AG09309 (cell line): ENCODE measurements around the gene DNAH7.

Source experiments
- DNase-seq: peaks from one replicate; pipeline ENCODE4 v3.0.0-alpha.2; 2010; ENCODE audit warnings: low read depth
- H3K4me3 ChIP-seq: 2 replicates; pipeline ENCODE4 v1.5.1; 2011; ENCODE audit warnings: mild to moderate bottlenecking, low read depth, low read length, moderate library complexity; ENCODE audit not compliant: control insufficient read depth
- CTCF ChIP-seq: IDR thresholded peaks from 2 replicates; pipeline ENCODE4 v1.5.1; 2011; ENCODE audit warnings: mild to moderate bottlenecking, low read depth, low read length, inconsistent platforms; ENCODE audit not compliant: insufficient read depth, control insufficient read depth; ENCODE audit errors: missing control alignments

DNAH7 gene

GRCh38 chr2:195741191-195741590 is 327.4 kb downstream of the DNAH7 start:
- no peak overlapping the region for H3K4me3 ChIP-seq
- no peak for DNase-seq
- TF ChIP-seq CTCF = no peak

GRCh38 chr2:195737511-195738325 is 330.9 kb downstream of the DNAH7 start:
- no peak for DNase-seq
- no peak overlapping the region for H3K4me3 ChIP-seq
- TF ChIP-seq CTCF = no peak

GRCh38 chr2:195735347-195735746 is 333.3 kb downstream of the DNAH7 start:
- no peak for DNase-seq
- no peak overlapping the region for H3K4me3 ChIP-seq
- TF ChIP-seq CTCF = no peak

GRCh38 chr2:195734931-195735330 is 333.7 kb downstream of the DNAH7 start:
- H3K4me3 ChIP-seq = no peak overlapping the region
- TF ChIP-seq CTCF = no peak
- DNase-seq = no peak

- no peak for TF ChIP-seq CTCF
- no peak overlapping the region for H3K4me3 ChIP-seq
- no peak for DNase-seq
Observed at GRCh38 chr2:195734395-195734794, 334.2 kb downstream of the DNAH7 start.

GRCh38 chr2:195733831-195734230 is 334.8 kb downstream of the DNAH7 start:
- H3K4me3 ChIP-seq = no peak overlapping the region
- TF ChIP-seq CTCF = no peak
- no peak for DNase-seq
